ENCODE results near the gene TMUB2. TPM values are rescaled to one million over a fixed set of nuclear protein-coding genes. Genes with fewer than 3 reads are reported as not detected.

The TMUB2 gene
- polyA plus RNA-seq, 1 experiment, result 64.0 TPM

DNA sequence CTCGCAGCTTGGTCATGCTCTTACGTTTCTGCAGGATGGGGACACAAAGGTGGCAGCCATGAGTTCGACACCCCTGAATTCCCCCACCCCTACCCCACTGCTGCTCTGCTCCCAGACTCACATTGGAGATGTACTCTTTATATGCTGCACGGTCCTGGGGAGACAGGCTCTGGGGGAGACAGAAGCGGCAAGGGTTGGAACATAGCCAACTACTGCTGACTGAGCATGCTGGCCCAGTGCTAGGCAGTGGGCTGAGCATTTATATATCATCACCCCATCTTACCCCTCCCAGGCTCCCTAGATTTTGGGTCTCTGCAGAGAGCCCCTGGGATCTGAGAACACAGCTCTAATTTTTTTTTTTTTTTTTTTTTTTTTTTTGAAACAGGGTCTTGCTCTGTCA, 21.0 kb downstream of the TMUB2 start:
- CTCF ChIA-PET, result interaction anchor here (0.5 to 4.5 kb wide), 5 partner anchors 9 to 143 kb away, joined by 3 to 22 read pairs (median 11); partner anchors contain the start of genes ATXN7L3 and GRN
- Histone ChIP-seq H3K4me3 (ENCODE audit: low read depth, low read length) (no peak overlapping the region), H3K27me3 (ENCODE audit: control insufficient read depth, insufficient read depth, low read length) (no peaks in the 10 kb centered on the region), H3K36me3 (ENCODE audit: control insufficient read depth, insufficient read depth, low read length) (peaks cover 36% of the 10 kb centered on the region)
- POLR2A ChIA-PET, result no interaction called here
- TF ChIP-seq, protein P1, sequence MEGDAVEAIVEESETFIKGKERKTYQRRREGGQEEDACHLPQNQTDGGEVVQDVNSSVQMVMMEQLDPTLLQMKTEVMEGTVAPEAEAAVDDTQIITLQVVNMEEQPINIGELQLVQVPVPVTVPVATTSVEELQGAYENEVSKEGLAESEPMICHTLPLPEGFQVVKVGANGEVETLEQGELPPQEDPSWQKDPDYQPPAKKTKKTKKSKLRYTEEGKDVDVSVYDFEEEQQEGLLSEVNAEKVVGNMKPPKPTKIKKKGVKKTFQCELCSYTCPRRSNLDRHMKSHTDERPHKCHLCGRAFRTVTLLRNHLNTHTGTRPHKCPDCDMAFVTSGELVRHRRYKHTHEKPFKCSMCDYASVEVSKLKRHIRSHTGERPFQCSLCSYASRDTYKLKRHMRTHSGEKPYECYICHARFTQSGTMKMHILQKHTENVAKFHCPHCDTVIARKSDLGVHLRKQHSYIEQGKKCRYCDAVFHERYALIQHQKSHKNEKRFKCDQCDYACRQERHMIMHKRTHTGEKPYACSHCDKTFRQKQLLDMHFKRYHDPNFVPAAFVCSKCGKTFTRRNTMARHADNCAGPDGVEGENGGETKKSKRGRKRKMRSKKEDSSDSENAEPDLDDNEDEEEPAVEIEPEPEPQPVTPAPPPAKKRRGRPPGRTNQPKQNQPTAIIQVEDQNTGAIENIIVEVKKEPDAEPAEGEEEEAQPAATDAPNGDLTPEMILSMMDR (IDR thresholded peaks at IDR 0.05; ENCODE audit: insufficient read depth, low read depth, low read length), result no peak
- no peak for DNase-seq (ENCODE audit: low read depth)

DNA sequence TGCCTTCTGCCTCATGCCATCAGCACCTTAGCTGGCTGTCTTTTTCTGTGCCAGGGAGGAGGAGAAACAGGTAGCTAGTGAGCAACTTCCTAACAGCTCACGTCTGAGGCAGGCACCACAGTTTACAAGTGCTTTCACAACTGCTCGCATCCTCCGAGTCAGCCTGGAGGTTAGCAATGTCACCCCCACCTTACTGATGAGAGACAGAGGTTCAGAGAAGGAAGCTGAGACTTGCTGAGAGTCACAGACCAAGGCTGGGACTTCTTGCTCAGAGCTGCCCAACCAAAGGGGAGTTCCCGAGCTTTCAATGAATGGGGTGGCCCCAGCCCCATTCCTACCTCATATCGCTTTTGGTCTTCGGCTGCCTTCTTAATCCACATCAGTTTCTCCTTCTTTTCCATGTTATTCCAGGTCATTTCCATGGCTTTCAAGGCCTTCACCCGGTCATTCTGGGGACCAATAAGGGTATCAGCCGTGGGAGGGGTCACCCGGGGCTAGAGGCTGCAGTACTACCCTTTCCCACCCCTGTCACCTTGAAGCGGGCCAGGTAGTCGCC, 23.1 kb downstream of the TMUB2 start:
- ChIA-PET POLR2A (no interaction called here), CTCF (interaction anchor here (0.5 to 6.8 kb wide), 27 partner anchors 8 to 313 kb away, joined by 3 to 59 read pairs (median 4); partner anchors contain the start of genes ATXN7L3, FAM171A2, GRN and HDAC5)
- Histone ChIP-seq H3K4me3 (ENCODE audit: low read depth, low read length) (no peak overlapping the region), H3K36me3 (ENCODE audit: control insufficient read depth, insufficient read depth, low read length) (peaks cover 50% of the 10 kb centered on the region), H3K27me3 (ENCODE audit: control insufficient read depth, insufficient read depth, low read length) (no peaks in the 10 kb centered on the region)
- DNase-seq (ENCODE audit: low read depth), result no peak
- TF ChIP-seq, protein P1 (IDR thresholded peaks at IDR 0.05; ENCODE audit: insufficient read depth, low read depth, low read length), result no peak

GRCh38 chr17:44210342-44211192, 23.8 kb downstream of the TMUB2 start:
- TF ChIP-seq, protein P1 (IDR thresholded peaks at IDR 0.05; ENCODE audit: insufficient read depth, low read depth, low read length), result peak; percentile 83
- Histone ChIP-seq H3K36me3 (ENCODE audit: control insufficient read depth, insufficient read depth, low read length) (peaks cover 57% of the 10 kb centered on the region), H3K4me3 (ENCODE audit: low read depth, low read length) (no peak overlapping the region), H3K27me3 (ENCODE audit: control insufficient read depth, insufficient read depth, low read length) (no peaks in the 10 kb centered on the region)
- POLR2A ChIA-PET, result no interaction called here
- CTCF ChIA-PET, result interaction anchor here (0.6 to 6.8 kb wide), 28 partner anchors 8 to 312 kb away, joined by 3 to 59 read pairs (median 4); partner anchors contain the start of genes ATXN7L3, FAM171A2, GRN and HDAC5
- DNase-seq (ENCODE audit: low read depth), result no peak

GRCh38 chr17:44211281-44212265, 24.8 kb downstream of the TMUB2 start:
- ChIA-PET POLR2A (no interaction called here), CTCF (interaction anchor here (0.8 to 6.8 kb wide), 15 partner anchors 9 to 311 kb away, joined by 3 to 59 read pairs (median 5); partner anchors contain the start of genes ATXN7L3, GRN, TMUB2 and UBTF)
- no peak for DNase-seq (ENCODE audit: low read depth)
- H3K27me3 ChIP-seq (ENCODE audit: control insufficient read depth, insufficient read depth, low read length), result no peaks in the 10 kb centered on the region
- no peak overlapping the region for H3K4me3 ChIP-seq (ENCODE audit: low read depth, low read length)
- H3K36me3 ChIP-seq (ENCODE audit: control insufficient read depth, insufficient read depth, low read length), result peaks cover 65% of the 10 kb centered on the region
- TF ChIP-seq, protein P1 (IDR thresholded peaks at IDR 0.05; ENCODE audit: insufficient read depth, low read depth, low read length), result no peak

All from BJ (cell line).